ENCODE results near the gene RTTN. TPM values are rescaled to one million over a fixed set of nuclear protein-coding genes. Genes with fewer than 3 reads are reported as not detected.
A peak's percentile ranks its signal among the peaks of the same experiment; 100 is the strongest.

Gene RTTN
- total RNA-seq, 6 experiments from 2014 or later = 7.7 to 15.9 (median 11.7) TPM

GRCh38 chr18:70139138-70139537, 66.3 kb downstream of the RTTN start:
- no peak overlapping the region for H3K4me3 Mint-ChIP-seq
- peaks cover 19% of the 10 kb centered on the region for H3K4me1 Mint-ChIP-seq (ENCODE audit: low read depth)
- TF ChIP-seq CTCF (IDR thresholded peaks at IDR 0.05) = no peak
- H3K9me3 Mint-ChIP-seq = no peaks in the 10 kb centered on the region
- DNase-seq = no peak
- no peak overlapping the region for H3K27ac Mint-ChIP-seq
- H3K27me3 Mint-ChIP-seq (ENCODE audit: insufficient read depth) = no peaks in the 10 kb centered on the region; the same call in 1 of the 2 replicates
- peaks cover 28% of the 10 kb centered on the region for H3K36me3 Mint-ChIP-seq (ENCODE audit: low read depth)

- peak overlapping the region; percentile 44 for H3K27ac Mint-ChIP-seq
- TF ChIP-seq CTCF (IDR thresholded peaks at IDR 0.05) = no peak
- H3K36me3 Mint-ChIP-seq (ENCODE audit: low read depth) = peaks cover 13% of the 10 kb centered on the region
- peaks cover 45% of the 10 kb centered on the region for H3K4me1 Mint-ChIP-seq (ENCODE audit: low read depth)
- no peak overlapping the region for H3K4me3 Mint-ChIP-seq
- no peaks in the 10 kb centered on the region for H3K9me3 Mint-ChIP-seq
- DNase-seq = no peak
- H3K27me3 Mint-ChIP-seq (ENCODE audit: insufficient read depth) = no peaks in the 10 kb centered on the region
Observed at GRCh38 chr18:70135604-70136003, 69.9 kb downstream of the RTTN start.

GRCh38 chr18:70132999-70133398, 72.5 kb downstream of the RTTN start:
- peaks cover 29% of the 10 kb centered on the region for H3K36me3 Mint-ChIP-seq (ENCODE audit: low read depth)
- H3K27me3 Mint-ChIP-seq (ENCODE audit: insufficient read depth) = no peaks in the 10 kb centered on the region
- H3K27ac Mint-ChIP-seq = peak overlapping the region; percentile 89
- peak overlapping the region; percentile 83 for H3K4me3 Mint-ChIP-seq
- H3K4me1 Mint-ChIP-seq (ENCODE audit: low read depth) = peaks cover 58% of the 10 kb centered on the region
- no peaks in the 10 kb centered on the region for H3K9me3 Mint-ChIP-seq
- DNase-seq = peak; percentile 96
- no peak for TF ChIP-seq CTCF (IDR thresholded peaks at IDR 0.05)

GRCh38 chr18:70128271-70128670, 77.2 kb downstream of the RTTN start:
- Mint-ChIP-seq H3K27me3 (ENCODE audit: insufficient read depth) (no peaks in the 10 kb centered on the region), H3K4me1 (ENCODE audit: low read depth) (peaks cover 30% of the 10 kb centered on the region)

GRCh38 chr18:70127359-70127758, 78.1 kb downstream of the RTTN start:
- H3K36me3 Mint-ChIP-seq (ENCODE audit: low read depth) = peaks cover 20% of the 10 kb centered on the region
- H3K27me3 Mint-ChIP-seq (ENCODE audit: insufficient read depth) = no peaks in the 10 kb centered on the region
- no peak overlapping the region for H3K27ac Mint-ChIP-seq
- H3K4me1 Mint-ChIP-seq (ENCODE audit: low read depth) = peaks cover 21% of the 10 kb centered on the region
- no peak for TF ChIP-seq CTCF (IDR thresholded peaks at IDR 0.05)
- H3K9me3 Mint-ChIP-seq = no peaks in the 10 kb centered on the region
- H3K4me3 Mint-ChIP-seq = no peak overlapping the region
- no peak for DNase-seq

More at GRCh38 chr18:70128271-70128670, 77.2 kb downstream of the RTTN start:
- DNase-seq = no peak
- Mint-ChIP-seq H3K27ac (no peak overlapping the region), H3K4me3 (no peak overlapping the region), H3K9me3 (no peaks in the 10 kb centered on the region), H3K36me3 (ENCODE audit: low read depth) (peaks cover 20% of the 10 kb centered on the region)
- no peak for TF ChIP-seq CTCF (IDR thresholded peaks at IDR 0.05)

GRCh38 chr18:70126832-70127231, 78.7 kb downstream of the RTTN start:
- H3K9me3 Mint-ChIP-seq = no peaks in the 10 kb centered on the region
- H3K27ac Mint-ChIP-seq = no peak overlapping the region
- TF ChIP-seq CTCF (IDR thresholded peaks at IDR 0.05) = no peak
- no peak overlapping the region for H3K4me3 Mint-ChIP-seq
- H3K36me3 Mint-ChIP-seq (ENCODE audit: low read depth) = peaks cover 20% of the 10 kb centered on the region
- H3K4me1 Mint-ChIP-seq (ENCODE audit: low read depth) = peaks cover 15% of the 10 kb centered on the region
- H3K27me3 Mint-ChIP-seq (ENCODE audit: insufficient read depth) = no peaks in the 10 kb centered on the region
- DNase-seq = no peak

All from HFFc6 (cell line).